Ishikawa (cell line): Measurements from ENCODE around the gene GLIS1.

Experiments used
- CEBPB ChIP-seq: IDR thresholded peaks from 2 replicates; pipeline ENCODE4 v1.6.1; 2012
- CREB1 ChIP-seq: IDR thresholded peaks from 2 replicates; pipeline ENCODE4 v1.6.1; 2012; ENCODE audit warnings: low read depth
- EGR1 ChIP-seq: IDR thresholded peaks from 2 replicates; pipeline ENCODE4 v1.6.1; 2012
- EP300 ChIP-seq: IDR thresholded peaks from 2 replicates; pipeline ENCODE4 v1.6.1; 2012; ENCODE audit warnings: borderline replicate concordance
- FOXM1 ChIP-seq: IDR thresholded peaks from 2 replicates; pipeline ENCODE4 v1.6.1; 2012; ENCODE audit warnings: low read depth, borderline replicate concordance
- MAX ChIP-seq: IDR thresholded peaks from 2 replicates; pipeline ENCODE4 v1.6.1; 2012
- NFIC ChIP-seq: IDR thresholded peaks from 2 replicates; pipeline ENCODE4 v1.6.1; 2012
- RAD21 ChIP-seq: IDR thresholded peaks from 2 replicates; pipeline ENCODE4 v1.6.1; 2012; ENCODE audit warnings: low read depth
- REST ChIP-seq: IDR thresholded peaks from 2 replicates; pipeline ENCODE4 v1.6.1; 2012; ENCODE audit warnings: low read depth, mild to moderate bottlenecking
- TAF1 ChIP-seq: IDR thresholded peaks from 2 replicates; pipeline ENCODE4 v1.6.1; 2012; ENCODE audit warnings: low read depth, mild to moderate bottlenecking
- TCF12 ChIP-seq: IDR thresholded peaks from 2 replicates; pipeline ENCODE4 v1.6.1; 2012; ENCODE audit warnings: low read depth
- TEAD4 ChIP-seq: IDR thresholded peaks from 2 replicates; pipeline ENCODE4 v1.6.1; 2012
- USF1 ChIP-seq: IDR thresholded peaks from 2 replicates; pipeline ENCODE4 v1.6.1; 2012
- YY1 ChIP-seq: IDR thresholded peaks from 2 replicates; pipeline ENCODE4 v1.6.1; 2012; ENCODE audit warnings: low read depth
- ZBTB7A ChIP-seq: IDR thresholded peaks from 2 replicates; pipeline ENCODE4 v1.6.1; 2012; ENCODE audit warnings: low read depth

GLIS1 gene

GRCh38 chr1:53698384-53698980 is 40.5 kb downstream of the GLIS1 start:
- TF ChIP-seq USF1 (no peak), NFIC (no peak), CREB1 (no peak), TEAD4 (no peak), YY1 (no peak), EP300 (no peak), RAD21 (no peak), MAX (no peak), TAF1 (no peak), EGR1 (no peak), TCF12 (no peak), REST (no peak), CEBPB (no peak), ZBTB7A (no peak)

- TF ChIP-seq FOXM1 (no peak), TAF1 (no peak), ZBTB7A (no peak), NFIC (no peak), CREB1 (no peak)
These were observed 41.1 kb downstream of the GLIS1 start for GRCh38 chr1:53697721-53698383.

GRCh38 chr1:53696990-53697389 is 42.0 kb downstream of the GLIS1 start:
- TF ChIP-seq TEAD4 (no peak), NFIC (no peak), YY1 (no peak), RAD21 (no peak), MAX (no peak), FOXM1 (no peak), TCF12 (no peak), CREB1 (no peak), REST (no peak), ZBTB7A (no peak), CEBPB (no peak), TAF1 (no peak), USF1 (no peak), EP300 (no peak), EGR1 (no peak)

DNA sequence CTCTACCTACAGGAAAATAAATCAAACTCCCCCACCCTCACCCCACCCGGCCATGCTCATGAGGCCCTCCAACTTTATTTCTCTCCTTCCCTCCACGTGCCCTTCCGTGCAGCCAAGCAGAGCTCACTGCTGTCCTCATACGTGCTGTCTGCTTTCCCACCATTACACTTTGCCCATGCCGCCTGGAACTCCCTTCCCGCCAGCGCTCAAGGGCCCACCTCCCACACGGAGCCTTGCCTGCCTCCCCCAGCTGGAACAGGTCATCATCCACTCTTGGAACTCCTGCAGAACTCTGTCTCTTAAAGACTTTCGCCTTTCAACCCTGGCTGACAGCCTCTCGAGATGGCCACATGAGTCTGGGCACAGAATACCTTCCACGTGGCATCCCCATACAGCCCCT is 42.4 kb downstream of the GLIS1 start:
- TF ChIP-seq ZBTB7A (no peak), USF1 (no peak), RAD21 (no peak), EP300 (no peak), NFIC (no peak), CEBPB (no peak), TEAD4 (no peak), CREB1 (no peak), FOXM1 (no peak), TCF12 (no peak), TAF1 (no peak), MAX (no peak)

DNA sequence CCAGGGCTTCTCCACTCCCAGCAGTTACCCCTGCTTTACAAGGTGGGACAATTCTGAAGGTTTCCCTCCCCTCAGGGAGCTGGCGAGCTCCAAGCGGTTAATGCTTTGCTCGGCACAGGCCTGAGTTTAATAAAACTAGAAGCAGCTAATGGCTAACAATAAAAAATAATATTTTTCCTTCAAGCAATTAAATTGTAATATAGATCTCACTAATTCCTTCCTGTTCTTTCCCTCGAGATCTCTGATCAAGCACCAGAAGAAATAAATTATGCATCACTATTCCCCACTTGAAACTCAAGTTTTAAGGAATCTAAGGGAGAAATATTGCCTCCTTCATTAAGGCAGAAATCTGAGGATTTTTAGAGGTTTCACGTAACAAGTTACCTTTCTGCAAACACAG is 42.9 kb downstream of the GLIS1 start:
- TF ChIP-seq YY1 (no peak), MAX (no peak), TAF1 (no peak), CREB1 (no peak), FOXM1 (no peak), USF1 (no peak), CEBPB (no peak), EP300 (no peak), ZBTB7A (no peak), RAD21 (no peak), TEAD4 (no peak), EGR1 (no peak), NFIC (no peak), REST (no peak), TCF12 (no peak)
